Astrocyte (in vitro differentiated cells and primary cell): ENCODE results near the gene LCN1. TPM values are rescaled to one million over a fixed set of nuclear protein-coding genes. Genes with fewer than 3 reads are reported as not detected.

Experiments used
- DNase-seq: peaks from one replicate; pipeline ENCODE4 v3.0.0-alpha.2; 2010; ENCODE audit warnings: low read depth
- FAIRE-seq: peaks from 2 replicates; lab custom pipeline; 2011; peaks lifted over from hg19 to GRCh38; lab: Jason Lieb, UNC
- H2AFZ ChIP-seq: 2 replicates; pipeline ENCODE4 v1.6.0; 2012; ENCODE audit warnings: low read depth, low read length, inconsistent platforms
- H3K27ac ChIP-seq: 2 replicates; pipeline ENCODE4 v1.5.1; 2011; ENCODE audit warnings: low read depth, low read length, inconsistent platforms
- H3K27me3 ChIP-seq: 2 replicates; pipeline ENCODE4 v1.6.0; 2011; ENCODE audit warnings: low read length, inconsistent platforms; ENCODE audit not compliant: insufficient read depth
- H3K36me3 ChIP-seq: 2 replicates; pipeline ENCODE4 v1.5.1; 2011; ENCODE audit warnings: low read length, inconsistent platforms; ENCODE audit not compliant: insufficient read depth
- H3K4me1 ChIP-seq: 2 replicates; pipeline ENCODE4 v1.5.1; 2011; ENCODE audit warnings: low read length, inconsistent platforms; ENCODE audit not compliant: insufficient read depth
- H3K4me2 ChIP-seq: 2 replicates; pipeline ENCODE4 v1.6.0; 2012; ENCODE audit warnings: low read length, inconsistent platforms
- H3K4me3 ChIP-seq: 2 replicates; pipeline ENCODE4 v1.5.1; 2011; ENCODE audit warnings: low read depth, mild to moderate bottlenecking, low read length, inconsistent platforms; ENCODE audit not compliant: insufficient read depth
- H3K79me2 ChIP-seq: 2 replicates; pipeline ENCODE4 v1.6.0; 2012; ENCODE audit warnings: mild to moderate bottlenecking, low read length, inconsistent platforms; ENCODE audit not compliant: insufficient read depth
- H3K9ac ChIP-seq: 2 replicates; pipeline ENCODE4 v1.6.0; 2012; ENCODE audit warnings: mild to moderate bottlenecking, low read length, inconsistent platforms
- H3K9me3 ChIP-seq: 2 replicates; pipeline ENCODE4 v1.5.1; 2012; ENCODE audit warnings: low read depth, mild to moderate bottlenecking, low read length, inconsistent platforms; ENCODE audit not compliant: insufficient read depth
- H4K20me1 ChIP-seq: 2 replicates; pipeline ENCODE4 v1.6.0; 2012; ENCODE audit warnings: low read length, inconsistent platforms; ENCODE audit not compliant: insufficient read depth
- H3K27ac Mint-ChIP-seq: one replicate; pipeline ENCODE4 v1.8.0; 2021; ENCODE audit warnings: mild to moderate bottlenecking, mixed read lengths; ENCODE audit not compliant: unreplicated experiment
- H3K27me3 Mint-ChIP-seq: one replicate; pipeline ENCODE4 v1.8.0; 2021; ENCODE audit warnings: low read depth, mixed read lengths; ENCODE audit not compliant: unreplicated experiment
- H3K36me3 Mint-ChIP-seq: one replicate; pipeline ENCODE4 v1.8.0; 2021; ENCODE audit warnings: low read depth, mixed read lengths; ENCODE audit not compliant: unreplicated experiment
- H3K4me1 Mint-ChIP-seq: one replicate; pipeline ENCODE4 v1.8.0; 2021; ENCODE audit warnings: low read depth, mixed read lengths; ENCODE audit not compliant: unreplicated experiment
- H3K4me3 Mint-ChIP-seq: one replicate; pipeline ENCODE4 v1.8.0; 2021; ENCODE audit warnings: mild to moderate bottlenecking, moderate library complexity, mixed read lengths; ENCODE audit not compliant: unreplicated experiment
- H3K9me3 Mint-ChIP-seq: one replicate; pipeline ENCODE4 v1.8.0; 2021; ENCODE audit warnings: mild to moderate bottlenecking, mixed read lengths; ENCODE audit not compliant: unreplicated experiment
- CTCF ChIP-seq: IDR thresholded peaks from 2 replicates; pipeline ENCODE4 v1.5.1; 2011; ENCODE audit warnings: low read depth, mild to moderate bottlenecking, inconsistent platforms, low read length, moderate library complexity; ENCODE audit not compliant: insufficient read depth
- EZH2 ChIP-seq: IDR thresholded peaks from 2 replicates; pipeline ENCODE4 v1.6.1; 2012; ENCODE audit warnings: mild to moderate bottlenecking, low read length, inconsistent platforms; ENCODE audit not compliant: insufficient read depth
- total RNA-seq: library from RNA; stranded (reverse); gene quantifications from 2 replicates; pipeline ENCODE4 v1.2.1, GENCODE V29; 2021

The LCN1 gene
- total RNA-seq, 1 donor from 2014 or later, result not detected

- Histone ChIP-seq H3K4me1 (no peaks in the 10 kb centered on the region), H3K27ac (no peak overlapping the region), H4K20me1 (no peaks in the 10 kb centered on the region), H3K9me3 (no peaks in the 10 kb centered on the region), H3K79me2 (no peaks in the 10 kb centered on the region), H3K36me3 (no peaks in the 10 kb centered on the region), H3K4me3 (no peak overlapping the region), H2AFZ (no peak overlapping the region), H3K4me2 (no peak overlapping the region), H3K9ac (no peak overlapping the region), H3K27me3 (peaks cover 3% of the 10 kb centered on the region)
- TF ChIP-seq CTCF (no peak), EZH2 (no peak)
- DNase-seq (no peak), FAIRE-seq (no peak)
- Mint-ChIP-seq H3K4me3 (no peak overlapping the region), H3K4me1 (peaks cover 9% of the 10 kb centered on the region), H3K27ac (no peak overlapping the region), H3K27me3 (peaks cover 9% of the 10 kb centered on the region), H3K36me3 (no peaks in the 10 kb centered on the region), H3K9me3 (no peaks in the 10 kb centered on the region)
Observed at GRCh38 chr9:135524130-135524861, 3.1 kb downstream of the LCN1 start.

GRCh38 chr9:135525241-135526088, 4.2 kb downstream of the LCN1 start:
- H3K9me3 Mint-ChIP-seq, result no peaks in the 10 kb centered on the region
- FAIRE-seq (no peak), DNase-seq (no peak)
- no peak for TF ChIP-seq EZH2
- no peak for TF ChIP-seq CTCF
- Histone ChIP-seq H4K20me1 (no peaks in the 10 kb centered on the region), H3K79me2 (no peaks in the 10 kb centered on the region), H3K4me2 (no peak overlapping the region), H2AFZ (no peak overlapping the region), H3K9ac (no peak overlapping the region), H3K27ac (no peak overlapping the region), H3K27me3 (no peaks in the 10 kb centered on the region), H3K36me3 (no peaks in the 10 kb centered on the region), H3K4me1 (no peaks in the 10 kb centered on the region), H3K4me3 (no peak overlapping the region), H3K9me3 (no peaks in the 10 kb centered on the region)
- no peak overlapping the region for H3K27ac Mint-ChIP-seq
- no peak overlapping the region for H3K4me3 Mint-ChIP-seq
- H3K27me3 Mint-ChIP-seq, result peaks cover 6% of the 10 kb centered on the region
- H3K4me1 Mint-ChIP-seq, result peaks cover 7% of the 10 kb centered on the region
- peaks cover 2% of the 10 kb centered on the region for H3K36me3 Mint-ChIP-seq
